WTC11 (cell line): Measurements from ENCODE around the gene PPP2R3C. TPM values are rescaled to one million over a fixed set of nuclear protein-coding genes. Genes with fewer than 3 reads are reported as not detected.
A peak's percentile ranks its signal among the peaks of the same experiment; 100 is the strongest.

ENCODE experiments used
- ATAC-seq: fragments of 200-7000 bp; cut with Tn5 transposase; 2 replicates; pipeline ENCODE4 v1.10.0; 2021; ENCODE audit warnings: mild to moderate bottlenecking, moderate library complexity
- CTCF ChIA-PET: fragments of 300-600 bp; sonication (Branson Sonifier 250); formaldehyde crosslinking; loops from one replicate; lab custom pipeline; 2021; ENCODE audit warnings: antibody characterized with exemption; lab: Charles Lee
- POLR2A ChIA-PET: fragments of 350-600 bp; sonication (Branson Sonifier 250); formaldehyde crosslinking; loops from one replicate; lab custom pipeline; 2021; ENCODE audit warnings: antibody characterized with exemption; lab: Charles Lee
- DNase-seq: peaks from one replicate; pipeline ENCODE4 v3.0.0; 2021; ENCODE audit warnings: low spot score
- H3K27ac Mint-ChIP-seq: 2 replicates; pipeline ENCODE4 v1.8.0; 2021; ENCODE audit warnings: mixed read lengths
- H3K27me3 Mint-ChIP-seq: 2 replicates; pipeline ENCODE4 v1.8.0; 2021; ENCODE audit warnings: low read depth, mild to moderate bottlenecking, moderate library complexity, mixed read lengths
- H3K36me3 Mint-ChIP-seq: 2 replicates; pipeline ENCODE4 v1.8.0; 2021; ENCODE audit warnings: mixed read lengths
- H3K4me1 Mint-ChIP-seq: 2 replicates; pipeline ENCODE4 v1.8.0; 2022; ENCODE audit warnings: mixed read lengths
- H3K4me3 Mint-ChIP-seq: 2 replicates; pipeline ENCODE4 v1.8.0; 2021; ENCODE audit warnings: mild to moderate bottlenecking, moderate library complexity, mixed read lengths
- H3K9me3 Mint-ChIP-seq: 2 replicates; pipeline ENCODE4 v1.8.0; 2021; ENCODE audit warnings: mixed read lengths
- ESRRA ChIP-seq: sonication (generic); formaldehyde crosslinking; IDR thresholded peaks from 2 replicates; pipeline ENCODE4 v1.8.1; 2022; ENCODE audit warnings: mild to moderate bottlenecking, missing genetic modification reagents, borderline replicate concordance
- FOXJ3 ChIP-seq: sonication (generic); formaldehyde crosslinking; IDR thresholded peaks from 2 replicates; pipeline ENCODE4 v1.9.0; 2021; ENCODE audit warnings: missing genetic modification reagents, mild to moderate bottlenecking, borderline replicate concordance
- FOXK1 ChIP-seq: sonication (generic); formaldehyde crosslinking; IDR thresholded peaks from 2 replicates; pipeline ENCODE4 v1.8.0; 2022; ENCODE audit warnings: mild to moderate bottlenecking, moderate library complexity, missing genetic modification reagents
- MYBL2 ChIP-seq: sonication (generic); formaldehyde crosslinking; IDR thresholded peaks from 2 replicates; pipeline ENCODE4 v1.8.1; 2023; ENCODE audit warnings: mild to moderate bottlenecking, moderate library complexity, missing genetic modification reagents
- NR1H2 ChIP-seq: sonication (generic); formaldehyde crosslinking; IDR thresholded peaks from 2 replicates; pipeline ENCODE4 v1.9.0; 2021; ENCODE audit warnings: mild to moderate bottlenecking, moderate library complexity, missing genetic modification reagents
- OVOL2 ChIP-seq: fragments of 250-450 bp; sonication (Bioruptor Pico); IDR thresholded peaks from 2 replicates; pipeline ENCODE4 v1.9.0; 2021; ENCODE audit warnings: mild to moderate bottlenecking, borderline replicate concordance
- TP53 ChIP-seq: sonication (generic); formaldehyde crosslinking; IDR thresholded peaks from 2 replicates; pipeline ENCODE4 v1.8.1; 2023; ENCODE audit warnings: mild to moderate bottlenecking, missing genetic modification reagents
- ZNF263 ChIP-seq: sonication (generic); formaldehyde crosslinking; IDR thresholded peaks from 2 replicates; pipeline ENCODE4 v1.8.1; 2022; ENCODE audit warnings: low read depth, mild to moderate bottlenecking, moderate library complexity, missing genetic modification reagents
- ZNF317 ChIP-seq: sonication (generic); formaldehyde crosslinking; IDR thresholded peaks from 2 replicates; pipeline ENCODE4 v1.8.1; 2023; ENCODE audit warnings: low read depth, mild to moderate bottlenecking, moderate library complexity, missing genetic modification reagents, borderline replicate concordance
- total RNA-seq: library from RNA; stranded (reverse); gene quantifications from 3 replicates; pipeline ENCODE4 v1.2.3, GENCODE V29; 2021
- TF ChIP-seq, protein P1 (sequence below): sonication (generic); formaldehyde crosslinking; IDR thresholded peaks from 2 replicates; pipeline ENCODE4 v1.8.1; 2022; ENCODE audit warnings: low read depth, mild to moderate bottlenecking, moderate library complexity, missing genetic modification reagents, borderline replicate concordance
- TF ChIP-seq, protein P2 (sequence below): sonication (generic); formaldehyde crosslinking; IDR thresholded peaks from 2 replicates; pipeline ENCODE4 v1.8.1; 2023; ENCODE audit warnings: mild to moderate bottlenecking, moderate library complexity, missing genetic modification reagents
- TF ChIP-seq, protein P3 (sequence below): sonication (generic); formaldehyde crosslinking; IDR thresholded peaks from 2 replicates; pipeline ENCODE4 v1.8.0; 2022; ENCODE audit warnings: mild to moderate bottlenecking, missing genetic modification reagents
- TF ChIP-seq, protein P4 (sequence below): sonication (generic); formaldehyde crosslinking; IDR thresholded peaks from 2 replicates; pipeline ENCODE4 v1.8.0; 2023; ENCODE audit warnings: mild to moderate bottlenecking, missing genetic modification reagents
- TF ChIP-seq, protein P5 (sequence below): sonication (generic); formaldehyde crosslinking; IDR thresholded peaks from 2 replicates; pipeline ENCODE4 v1.8.1; 2023; ENCODE audit warnings: mild to moderate bottlenecking, missing genetic modification reagents
- TF ChIP-seq, protein P6 (sequence below): fragments of 250-450 bp; sonication (Bioruptor Pico); IDR thresholded peaks from 2 replicates; pipeline ENCODE4 v1.9.0; 2021; ENCODE audit warnings: moderate library complexity, mild to moderate bottlenecking, inconsistent platforms, borderline replicate concordance
- TF ChIP-seq, protein P7 (sequence below): sonication (generic); formaldehyde crosslinking; IDR thresholded peaks from 2 replicates; pipeline ENCODE4 v1.8.0; 2023; ENCODE audit warnings: missing genetic modification reagents, mild to moderate bottlenecking, borderline replicate concordance
- TF ChIP-seq, protein P8 (sequence below): sonication (generic); formaldehyde crosslinking; conservative IDR thresholded peaks from 2 replicates; pipeline ENCODE4 v1.8.1; 2023; ENCODE audit warnings: mild to moderate bottlenecking, low read depth, missing genetic modification reagents, moderate library complexity

Gene PPP2R3C
- total RNA-seq, 1 experiment from 2014 or later: 31.6 TPM

DNA sequence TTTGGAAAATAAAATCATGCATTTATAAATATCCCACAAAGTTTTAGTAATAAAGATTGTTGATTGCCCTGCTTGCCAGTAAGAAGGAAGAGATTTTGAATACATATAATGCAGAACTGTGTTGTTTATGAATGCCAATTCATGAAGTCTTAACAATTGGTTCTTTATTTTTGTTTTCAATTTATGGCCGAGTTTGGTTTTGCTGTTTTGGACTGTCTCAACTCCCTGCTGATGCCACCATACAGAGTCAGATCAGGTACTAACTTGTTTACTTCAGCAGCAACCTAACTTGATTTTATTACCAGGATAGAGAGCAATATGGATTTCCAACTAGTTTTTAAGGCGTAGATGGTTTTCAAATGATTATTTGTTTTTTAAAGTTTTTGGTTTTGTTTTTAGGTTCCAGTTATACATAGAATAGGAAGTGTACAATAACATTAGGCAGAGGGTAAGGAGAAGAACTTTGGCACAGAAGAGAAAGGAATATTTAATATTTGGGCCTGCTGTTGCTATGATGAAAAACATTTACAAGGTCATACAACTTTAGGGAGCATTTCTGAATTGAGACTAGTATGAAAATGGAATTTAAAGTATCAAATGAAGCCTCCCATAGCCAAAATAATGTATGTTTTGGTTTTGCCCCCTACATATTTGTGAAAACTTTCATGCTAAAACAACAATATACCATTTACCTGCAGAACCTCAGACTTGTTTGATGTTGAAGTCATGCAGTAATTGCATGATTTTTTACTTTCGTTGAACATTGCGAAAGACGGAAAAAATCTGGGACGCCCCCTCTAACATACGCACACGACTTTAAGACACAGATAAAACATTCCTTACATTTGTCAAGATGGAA, 76.6 kb downstream of the PPP2R3C start:
- no peak for ATAC-seq
- TF ChIP-seq, protein P1, sequence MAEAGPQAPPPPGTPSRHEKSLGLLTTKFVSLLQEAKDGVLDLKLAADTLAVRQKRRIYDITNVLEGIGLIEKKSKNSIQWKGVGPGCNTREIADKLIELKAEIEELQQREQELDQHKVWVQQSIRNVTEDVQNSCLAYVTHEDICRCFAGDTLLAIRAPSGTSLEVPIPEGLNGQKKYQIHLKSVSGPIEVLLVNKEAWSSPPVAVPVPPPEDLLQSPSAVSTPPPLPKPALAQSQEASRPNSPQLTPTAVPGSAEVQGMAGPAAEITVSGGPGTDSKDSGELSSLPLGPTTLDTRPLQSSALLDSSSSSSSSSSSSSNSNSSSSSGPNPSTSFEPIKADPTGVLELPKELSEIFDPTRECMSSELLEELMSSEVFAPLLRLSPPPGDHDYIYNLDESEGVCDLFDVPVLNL (CRISPR knock-in tag): no peak
- TF ChIP-seq, protein P2, sequence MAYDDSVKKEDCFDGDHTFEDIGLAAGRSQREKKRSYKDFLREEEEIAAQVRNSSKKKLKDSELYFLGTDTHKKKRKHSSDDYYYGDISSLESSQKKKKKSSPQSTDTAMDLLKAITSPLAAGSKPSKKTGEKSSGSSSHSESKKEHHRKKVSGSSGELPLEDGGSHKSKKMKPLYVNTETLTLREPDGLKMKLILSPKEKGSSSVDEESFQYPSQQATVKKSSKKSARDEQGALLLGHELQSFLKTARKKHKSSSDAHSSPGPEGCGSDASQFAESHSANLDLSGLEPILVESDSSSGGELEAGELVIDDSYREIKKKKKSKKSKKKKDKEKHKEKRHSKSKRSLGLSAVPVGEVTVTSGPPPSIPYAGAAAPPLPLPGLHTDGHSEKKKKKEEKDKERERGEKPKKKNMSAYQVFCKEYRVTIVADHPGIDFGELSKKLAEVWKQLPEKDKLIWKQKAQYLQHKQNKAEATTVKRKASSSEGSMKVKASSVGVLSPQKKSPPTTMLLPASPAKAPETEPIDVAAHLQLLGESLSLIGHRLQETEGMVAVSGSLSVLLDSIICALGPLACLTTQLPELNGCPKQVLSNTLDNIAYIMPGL (CRISPR knock-in tag): no peak
- TF ChIP-seq ZNF263 (no peak), ZNF317 (no peak), TP53 (CRISPR knock-in tag) (no peak), OVOL2 (CRISPR knock-in tag) (no peak), FOXJ3 (CRISPR knock-in tag) (no peak), FOXK1 (CRISPR knock-in tag) (no peak), MYBL2 (CRISPR knock-in tag) (no peak), NR1H2 (no peak), ESRRA (CRISPR knock-in tag) (no peak)
- TF ChIP-seq, protein P3, sequence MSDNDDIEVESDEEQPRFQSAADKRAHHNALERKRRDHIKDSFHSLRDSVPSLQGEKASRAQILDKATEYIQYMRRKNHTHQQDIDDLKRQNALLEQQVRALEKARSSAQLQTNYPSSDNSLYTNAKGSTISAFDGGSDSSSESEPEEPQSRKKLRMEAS: no peak
- TF ChIP-seq, protein P4, sequence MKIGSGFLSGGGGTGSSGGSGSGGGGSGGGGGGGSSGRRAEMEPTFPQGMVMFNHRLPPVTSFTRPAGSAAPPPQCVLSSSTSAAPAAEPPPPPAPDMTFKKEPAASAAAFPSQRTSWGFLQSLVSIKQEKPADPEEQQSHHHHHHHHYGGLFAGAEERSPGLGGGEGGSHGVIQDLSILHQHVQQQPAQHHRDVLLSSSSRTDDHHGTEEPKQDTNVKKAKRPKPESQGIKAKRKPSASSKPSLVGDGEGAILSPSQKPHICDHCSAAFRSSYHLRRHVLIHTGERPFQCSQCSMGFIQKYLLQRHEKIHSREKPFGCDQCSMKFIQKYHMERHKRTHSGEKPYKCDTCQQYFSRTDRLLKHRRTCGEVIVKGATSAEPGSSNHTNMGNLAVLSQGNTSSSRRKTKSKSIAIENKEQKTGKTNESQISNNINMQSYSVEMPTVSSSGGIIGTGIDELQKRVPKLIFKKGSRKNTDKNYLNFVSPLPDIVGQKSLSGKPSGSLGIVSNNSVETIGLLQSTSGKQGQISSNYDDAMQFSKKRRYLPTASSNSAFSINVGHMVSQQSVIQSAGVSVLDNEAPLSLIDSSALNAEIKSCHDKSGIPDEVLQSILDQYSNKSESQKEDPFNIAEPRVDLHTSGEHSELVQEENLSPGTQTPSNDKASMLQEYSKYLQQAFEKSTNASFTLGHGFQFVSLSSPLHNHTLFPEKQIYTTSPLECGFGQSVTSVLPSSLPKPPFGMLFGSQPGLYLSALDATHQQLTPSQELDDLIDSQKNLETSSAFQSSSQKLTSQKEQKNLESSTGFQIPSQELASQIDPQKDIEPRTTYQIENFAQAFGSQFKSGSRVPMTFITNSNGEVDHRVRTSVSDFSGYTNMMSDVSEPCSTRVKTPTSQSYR: no peak
- TF ChIP-seq, protein P5, sequence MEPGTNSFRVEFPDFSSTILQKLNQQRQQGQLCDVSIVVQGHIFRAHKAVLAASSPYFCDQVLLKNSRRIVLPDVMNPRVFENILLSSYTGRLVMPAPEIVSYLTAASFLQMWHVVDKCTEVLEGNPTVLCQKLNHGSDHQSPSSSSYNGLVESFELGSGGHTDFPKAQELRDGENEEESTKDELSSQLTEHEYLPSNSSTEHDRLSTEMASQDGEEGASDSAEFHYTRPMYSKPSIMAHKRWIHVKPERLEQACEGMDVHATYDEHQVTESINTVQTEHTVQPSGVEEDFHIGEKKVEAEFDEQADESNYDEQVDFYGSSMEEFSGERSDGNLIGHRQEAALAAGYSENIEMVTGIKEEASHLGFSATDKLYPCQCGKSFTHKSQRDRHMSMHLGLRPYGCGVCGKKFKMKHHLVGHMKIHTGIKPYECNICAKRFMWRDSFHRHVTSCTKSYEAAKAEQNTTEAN (CRISPR knock-in tag): no peak
- TF ChIP-seq, protein P6, sequence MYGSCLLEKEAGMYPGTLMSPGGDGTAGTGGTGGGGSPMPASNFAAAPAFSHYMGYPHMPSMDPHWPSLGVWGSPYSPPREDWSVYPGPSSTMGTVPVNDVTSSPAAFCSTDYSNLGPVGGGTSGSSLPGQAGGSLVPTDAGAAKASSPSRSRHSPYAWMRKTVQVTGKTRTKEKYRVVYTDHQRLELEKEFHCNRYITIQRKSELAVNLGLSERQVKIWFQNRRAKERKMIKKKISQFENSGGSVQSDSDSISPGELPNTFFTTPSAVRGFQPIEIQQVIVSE (CRISPR knock-in tag): no peak
- TF ChIP-seq, protein P7, sequence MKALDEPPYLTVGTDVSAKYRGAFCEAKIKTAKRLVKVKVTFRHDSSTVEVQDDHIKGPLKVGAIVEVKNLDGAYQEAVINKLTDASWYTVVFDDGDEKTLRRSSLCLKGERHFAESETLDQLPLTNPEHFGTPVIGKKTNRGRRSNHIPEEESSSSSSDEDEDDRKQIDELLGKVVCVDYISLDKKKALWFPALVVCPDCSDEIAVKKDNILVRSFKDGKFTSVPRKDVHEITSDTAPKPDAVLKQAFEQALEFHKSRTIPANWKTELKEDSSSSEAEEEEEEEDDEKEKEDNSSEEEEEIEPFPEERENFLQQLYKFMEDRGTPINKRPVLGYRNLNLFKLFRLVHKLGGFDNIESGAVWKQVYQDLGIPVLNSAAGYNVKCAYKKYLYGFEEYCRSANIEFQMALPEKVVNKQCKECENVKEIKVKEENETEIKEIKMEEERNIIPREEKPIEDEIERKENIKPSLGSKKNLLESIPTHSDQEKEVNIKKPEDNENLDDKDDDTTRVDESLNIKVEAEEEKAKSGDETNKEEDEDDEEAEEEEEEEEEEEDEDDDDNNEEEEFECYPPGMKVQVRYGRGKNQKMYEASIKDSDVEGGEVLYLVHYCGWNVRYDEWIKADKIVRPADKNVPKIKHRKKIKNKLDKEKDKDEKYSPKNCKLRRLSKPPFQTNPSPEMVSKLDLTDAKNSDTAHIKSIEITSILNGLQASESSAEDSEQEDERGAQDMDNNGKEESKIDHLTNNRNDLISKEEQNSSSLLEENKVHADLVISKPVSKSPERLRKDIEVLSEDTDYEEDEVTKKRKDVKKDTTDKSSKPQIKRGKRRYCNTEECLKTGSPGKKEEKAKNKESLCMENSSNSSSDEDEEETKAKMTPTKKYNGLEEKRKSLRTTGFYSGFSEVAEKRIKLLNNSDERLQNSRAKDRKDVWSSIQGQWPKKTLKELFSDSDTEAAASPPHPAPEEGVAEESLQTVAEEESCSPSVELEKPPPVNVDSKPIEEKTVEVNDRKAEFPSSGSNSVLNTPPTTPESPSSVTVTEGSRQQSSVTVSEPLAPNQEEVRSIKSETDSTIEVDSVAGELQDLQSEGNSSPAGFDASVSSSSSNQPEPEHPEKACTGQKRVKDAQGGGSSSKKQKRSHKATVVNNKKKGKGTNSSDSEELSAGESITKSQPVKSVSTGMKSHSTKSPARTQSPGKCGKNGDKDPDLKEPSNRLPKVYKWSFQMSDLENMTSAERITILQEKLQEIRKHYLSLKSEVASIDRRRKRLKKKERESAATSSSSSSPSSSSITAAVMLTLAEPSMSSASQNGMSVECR (CRISPR knock-in tag): no peak
- TF ChIP-seq, protein P8, sequence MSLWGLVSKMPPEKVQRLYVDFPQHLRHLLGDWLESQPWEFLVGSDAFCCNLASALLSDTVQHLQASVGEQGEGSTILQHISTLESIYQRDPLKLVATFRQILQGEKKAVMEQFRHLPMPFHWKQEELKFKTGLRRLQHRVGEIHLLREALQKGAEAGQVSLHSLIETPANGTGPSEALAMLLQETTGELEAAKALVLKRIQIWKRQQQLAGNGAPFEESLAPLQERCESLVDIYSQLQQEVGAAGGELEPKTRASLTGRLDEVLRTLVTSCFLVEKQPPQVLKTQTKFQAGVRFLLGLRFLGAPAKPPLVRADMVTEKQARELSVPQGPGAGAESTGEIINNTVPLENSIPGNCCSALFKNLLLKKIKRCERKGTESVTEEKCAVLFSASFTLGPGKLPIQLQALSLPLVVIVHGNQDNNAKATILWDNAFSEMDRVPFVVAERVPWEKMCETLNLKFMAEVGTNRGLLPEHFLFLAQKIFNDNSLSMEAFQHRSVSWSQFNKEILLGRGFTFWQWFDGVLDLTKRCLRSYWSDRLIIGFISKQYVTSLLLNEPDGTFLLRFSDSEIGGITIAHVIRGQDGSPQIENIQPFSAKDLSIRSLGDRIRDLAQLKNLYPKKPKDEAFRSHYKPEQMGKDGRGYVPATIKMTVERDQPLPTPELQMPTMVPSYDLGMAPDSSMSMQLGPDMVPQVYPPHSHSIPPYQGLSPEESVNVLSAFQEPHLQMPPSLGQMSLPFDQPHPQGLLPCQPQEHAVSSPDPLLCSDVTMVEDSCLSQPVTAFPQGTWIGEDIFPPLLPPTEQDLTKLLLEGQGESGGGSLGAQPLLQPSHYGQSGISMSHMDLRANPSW (CRISPR knock-in tag): no peak
- TF ChIP-seq, all 79 proteins: peak for 0
- POLR2A ChIA-PET: interaction anchor here (0.7 to 2.3 kb wide), 4 partner anchors 16 to 247 kb away, joined by 5 to 24 read pairs (median 10); partner anchors contain the start of genes PPP2R3C, PSMA6 and SRP54
- no peaks in the 10 kb centered on the region for H3K9me3 Mint-ChIP-seq
- CTCF ChIA-PET: interaction anchor here (0.5 to 1.5 kb wide), 5 partner anchors 64 to 370 kb away, joined by 3 to 5 read pairs (median 3); partner anchors contain the start of gene PSMA6
- DNase-seq: no peak
- peaks cover 20% of the 10 kb centered on the region for H3K4me1 Mint-ChIP-seq
- H3K27me3 Mint-ChIP-seq: no peaks in the 10 kb centered on the region; the same call in 1 of the 2 replicates
- H3K4me3 Mint-ChIP-seq: peak overlapping the region; percentile 89
- H3K27ac Mint-ChIP-seq: peak overlapping the region; percentile 94
- no peaks in the 10 kb centered on the region; the same call in 1 of the 2 replicates for H3K36me3 Mint-ChIP-seq
